Measurements from ENCODE around the gene STPG3.
"Not testable (repeated sequence)": the region's sequence is repeated elsewhere in the genome, so short reads cannot be mapped to it uniquely, and the experiment has no call there.

The STPG3 gene

GRCh38 chr9:137241490-137242268, 9.4 kb upstream of the STPG3 start:
- TF ChIP-seq ZNF274 (IDR thresholded peaks at IDR 0.05; ENCODE audit: low read depth, low read length), result no peak
- no peak for TF ChIP-seq YY1 (IDR thresholded peaks at IDR 0.05; ENCODE audit: insufficient read depth, insufficient read length)
- TF ChIP-seq SUZ12 (IDR thresholded peaks at IDR 0.05; ENCODE audit: extremely low read depth, insufficient read depth, insufficient read length), result no peak
- peaks cover 6% of the 10 kb centered on the region for H3K27me3 ChIP-seq (ENCODE audit: insufficient read depth, insufficient read length)
- no peaks in the 10 kb centered on the region for H3K9me3 ChIP-seq (ENCODE audit: insufficient read depth, low read length)
- peak overlapping the region; percentile 94 for H3K9ac ChIP-seq (ENCODE audit: insufficient read length, low read depth)
- DNase-seq (ENCODE audit: low read depth, low spot score), result no peak
- H3K36me3 ChIP-seq (ENCODE audit: insufficient read depth, insufficient read length, low read length), result peaks cover 36% of the 10 kb centered on the region
- peak overlapping the region; percentile 89 for H3K4me3 ChIP-seq (ENCODE audit: insufficient read length, low read depth)
- H3K4me1 ChIP-seq (ENCODE audit: insufficient read depth, insufficient read length), result peaks cover 49% of the 10 kb centered on the region

- no peaks in the 10 kb centered on the region for H3K9me3 ChIP-seq (ENCODE audit: insufficient read depth, low read length)
- peak overlapping the region; percentile 89 for H3K4me3 ChIP-seq (ENCODE audit: insufficient read length, low read depth)
- H3K4me1 ChIP-seq (ENCODE audit: insufficient read depth, insufficient read length), result peaks cover 47% of the 10 kb centered on the region
- H3K36me3 ChIP-seq (ENCODE audit: insufficient read depth, insufficient read length, low read length), result peaks cover 36% of the 10 kb centered on the region
- TF ChIP-seq YY1 (IDR thresholded peaks at IDR 0.05; ENCODE audit: insufficient read depth, insufficient read length) (no peak), ZNF274 (IDR thresholded peaks at IDR 0.05; ENCODE audit: low read depth, low read length) (no peak), SUZ12 (IDR thresholded peaks at IDR 0.05; ENCODE audit: extremely low read depth, insufficient read depth, insufficient read length) (no peak)
- peaks cover 6% of the 10 kb centered on the region for H3K27me3 ChIP-seq (ENCODE audit: insufficient read depth, insufficient read length)
- DNase-seq (ENCODE audit: low read depth, low spot score), result no peak
- peak overlapping the region; percentile 94 for H3K9ac ChIP-seq (ENCODE audit: insufficient read length, low read depth)
Observed at GRCh38 chr9:137242269-137243203, 8.6 kb upstream of the STPG3 start.

GRCh38 chr9:137243266-137243625, 7.8 kb upstream of the STPG3 start:
- DNase-seq (ENCODE audit: low read depth, low spot score); H3K27me3 ChIP-seq (ENCODE audit: insufficient read depth, insufficient read length); H3K9me3 ChIP-seq (ENCODE audit: insufficient read depth, low read length); H3K4me3 ChIP-seq (ENCODE audit: insufficient read length, low read depth): not testable (repeated sequence)
- Histone ChIP-seq H3K9ac (ENCODE audit: insufficient read length, low read depth) (peak overlapping the region; percentile 94), H3K4me1 (ENCODE audit: insufficient read depth, insufficient read length) (peaks cover 45% of the 10 kb centered on the region), H3K36me3 (ENCODE audit: insufficient read depth, insufficient read length, low read length) (peaks cover 35% of the 10 kb centered on the region)

DNA sequence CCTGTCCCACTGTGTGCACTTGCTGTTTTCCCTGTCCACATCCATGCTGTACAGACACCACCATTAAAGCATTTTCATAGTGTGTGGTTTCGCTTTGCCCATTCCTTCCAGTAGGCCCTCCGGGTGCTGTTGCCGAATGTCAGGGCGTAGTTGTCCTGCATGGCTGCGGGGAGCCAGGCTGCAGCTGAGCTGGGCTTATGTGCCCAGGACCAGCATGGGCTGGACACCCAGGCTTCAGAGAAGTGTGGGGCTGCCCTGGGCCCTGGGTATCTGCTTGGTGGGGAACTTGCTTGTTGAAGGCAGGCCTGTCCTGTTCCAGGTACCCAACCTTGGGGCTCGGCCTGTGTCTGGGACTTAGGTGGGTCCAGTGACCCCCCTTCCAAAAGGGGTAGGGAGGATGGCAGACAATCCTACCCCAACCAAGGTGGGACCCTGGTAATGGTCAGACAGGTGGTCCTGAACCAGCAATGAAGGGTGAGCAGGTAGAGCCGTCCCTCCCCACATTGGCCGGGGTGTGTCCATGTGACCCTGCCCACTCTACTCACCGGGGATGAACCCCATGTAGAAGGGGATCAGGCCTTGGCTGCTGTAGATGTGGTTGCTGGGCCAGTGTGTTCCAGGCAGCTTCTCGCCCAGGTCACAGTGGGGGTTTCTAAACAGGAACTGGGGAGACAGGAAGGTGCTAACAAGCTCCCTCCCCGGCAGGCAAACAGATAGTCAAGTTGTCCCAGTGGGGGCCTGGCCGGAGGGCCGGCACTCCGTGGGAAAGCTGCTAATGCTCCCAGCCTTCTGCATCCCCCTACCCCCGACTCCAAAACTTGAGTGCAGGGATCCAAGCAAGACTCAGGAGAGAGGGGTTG, 7.2 kb upstream of the STPG3 start:
- peaks cover 6% of the 10 kb centered on the region for H3K27me3 ChIP-seq (ENCODE audit: insufficient read depth, insufficient read length)
- no peak for DNase-seq (ENCODE audit: low read depth, low spot score)
- H3K4me3 ChIP-seq (ENCODE audit: insufficient read length, low read depth), result no peak overlapping the region
- H3K9ac ChIP-seq (ENCODE audit: insufficient read length, low read depth), result peak overlapping the region; percentile 2
- H3K4me1 ChIP-seq (ENCODE audit: insufficient read depth, insufficient read length), result peaks cover 38% of the 10 kb centered on the region
- TF ChIP-seq ZNF274 (IDR thresholded peaks at IDR 0.05; ENCODE audit: low read depth, low read length) (no peak), YY1 (IDR thresholded peaks at IDR 0.05; ENCODE audit: insufficient read depth, insufficient read length) (no peak), SUZ12 (IDR thresholded peaks at IDR 0.05; ENCODE audit: extremely low read depth, insufficient read depth, insufficient read length) (no peak)
- H3K9me3 ChIP-seq (ENCODE audit: insufficient read depth, low read length), result no peaks in the 10 kb centered on the region
- peaks cover 29% of the 10 kb centered on the region for H3K36me3 ChIP-seq (ENCODE audit: insufficient read depth, insufficient read length, low read length)

DNA sequence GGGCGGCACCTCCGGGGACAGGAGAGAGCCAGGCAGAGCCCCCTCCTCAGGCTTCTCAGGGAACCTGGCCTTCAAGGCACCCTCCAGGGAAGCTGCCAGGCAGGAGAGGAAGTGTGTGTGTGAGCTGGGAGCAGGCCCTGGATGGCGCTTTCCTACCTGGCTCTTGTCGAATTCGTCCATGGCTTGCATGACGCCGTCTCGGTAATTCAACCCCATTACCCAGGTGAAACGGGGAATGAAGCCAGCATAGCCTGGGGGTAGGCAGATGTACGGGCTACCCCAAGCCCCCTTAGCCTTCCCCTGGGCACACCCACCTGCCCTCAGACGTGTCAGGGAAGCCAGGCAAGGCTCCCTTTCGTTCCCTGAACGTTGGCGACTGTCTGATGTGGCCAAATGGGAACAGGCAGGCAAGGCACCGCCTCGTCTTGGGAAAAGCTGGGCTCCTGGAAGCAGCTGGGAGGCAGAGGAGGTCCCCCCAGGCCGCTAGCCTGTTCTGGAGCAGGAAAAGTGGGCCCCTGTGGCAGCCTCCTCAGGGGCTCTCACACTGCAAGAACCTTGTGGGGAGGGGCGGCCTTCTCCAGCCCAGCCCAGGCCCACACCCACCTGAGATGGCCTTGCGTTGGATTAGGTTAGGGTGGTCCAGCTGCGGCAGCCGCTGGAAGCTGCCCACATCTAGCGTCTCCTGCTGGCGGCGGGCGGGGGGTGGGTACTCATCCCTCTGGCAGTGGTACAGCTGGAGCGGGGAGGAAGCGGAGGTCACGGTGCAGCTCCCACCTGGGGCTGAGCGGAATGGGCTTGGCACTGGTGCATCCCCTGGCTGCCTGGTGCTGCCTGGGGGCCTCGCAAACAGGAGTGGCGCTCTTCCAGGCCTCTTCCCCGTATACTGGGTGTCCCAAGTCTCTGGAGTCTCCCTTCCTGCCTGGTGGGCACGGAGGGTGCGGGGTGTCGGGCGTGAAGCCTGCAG, 6.3 kb upstream of the STPG3 start:
- no peak for DNase-seq (ENCODE audit: low read depth, low spot score)
- peaks cover 6% of the 10 kb centered on the region for H3K27me3 ChIP-seq (ENCODE audit: insufficient read depth, insufficient read length)
- H3K36me3 ChIP-seq (ENCODE audit: insufficient read depth, insufficient read length, low read length), result peaks cover 27% of the 10 kb centered on the region
- TF ChIP-seq YY1 (IDR thresholded peaks at IDR 0.05; ENCODE audit: insufficient read depth, insufficient read length), result no peak
- no peak for TF ChIP-seq SUZ12 (IDR thresholded peaks at IDR 0.05; ENCODE audit: extremely low read depth, insufficient read depth, insufficient read length)
- no peak for TF ChIP-seq ZNF274 (IDR thresholded peaks at IDR 0.05; ENCODE audit: low read depth, low read length)
- no peaks in the 10 kb centered on the region for H3K9me3 ChIP-seq (ENCODE audit: insufficient read depth, low read length)
- H3K9ac ChIP-seq (ENCODE audit: insufficient read length, low read depth), result peak overlapping the region; percentile 2
- peaks cover 37% of the 10 kb centered on the region for H3K4me1 ChIP-seq (ENCODE audit: insufficient read depth, insufficient read length)
- H3K4me3 ChIP-seq (ENCODE audit: insufficient read length, low read depth), result no peak overlapping the region
